GM19043 (cell line): ENCODE data around the gene SLIT1.

Experiments
- ATAC-seq: cut with Tn5 transposase; IDR thresholded peaks from one replicate; pipeline ENCODE4 v1.9.1; 2021; ENCODE audit warnings: low read depth; ENCODE audit not compliant: unreplicated experiment

Gene SLIT1

DNA sequence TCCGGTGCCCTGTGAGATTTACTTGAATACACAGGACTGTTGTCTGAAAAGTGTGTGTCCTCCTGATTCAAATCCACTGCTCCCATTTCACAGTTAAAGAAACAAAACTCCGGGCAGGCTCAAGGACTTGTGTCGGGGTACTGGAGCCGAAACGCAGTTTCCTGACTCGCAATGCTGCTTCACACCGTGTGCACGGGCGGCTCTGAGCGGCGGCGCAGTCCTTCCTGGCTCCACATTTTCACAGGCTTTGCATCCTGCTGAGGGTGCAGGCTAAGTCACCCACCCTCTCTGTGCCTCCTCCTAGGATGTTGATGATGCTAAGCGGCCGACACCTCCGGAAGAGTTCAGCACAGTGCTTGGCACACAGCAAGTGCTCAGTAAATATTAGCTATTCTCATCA, 65.4 kb downstream of the SLIT1 start:
- no peak for ATAC-seq

DNA sequence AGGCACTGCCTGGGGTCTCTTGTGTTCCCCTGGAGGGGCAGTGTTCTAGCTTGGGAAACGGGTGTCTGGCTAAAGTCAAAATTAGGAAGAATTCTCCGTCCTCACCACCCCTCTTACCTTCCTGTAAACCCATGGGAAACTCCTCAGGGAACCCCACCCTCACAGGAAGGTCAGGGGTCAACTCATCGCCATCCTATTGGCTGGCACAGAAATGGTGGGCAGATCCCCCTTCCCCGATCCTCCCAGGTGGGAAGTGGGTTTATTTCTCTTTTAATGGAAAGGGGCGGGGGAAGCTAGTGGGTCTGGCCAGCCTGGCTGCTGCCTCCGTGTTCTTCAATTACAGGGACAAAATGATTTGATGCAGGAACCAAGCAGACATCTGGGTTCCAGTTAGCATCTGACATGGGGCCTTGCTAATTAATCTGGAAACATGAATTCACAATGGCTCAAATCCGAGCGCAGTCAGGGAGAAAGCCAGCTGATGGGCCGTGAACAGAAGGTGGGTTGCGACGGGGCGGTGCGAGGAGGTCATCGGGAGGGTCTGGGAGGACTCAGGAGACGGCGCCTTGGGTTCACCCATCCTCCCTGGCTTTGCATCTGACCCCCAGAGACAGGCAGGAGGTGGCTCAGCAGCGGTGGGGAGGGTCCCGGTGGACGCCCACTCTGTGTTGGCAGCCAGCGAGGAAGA, 66.6 kb downstream of the SLIT1 start:
- ATAC-seq = no peak

DNA sequence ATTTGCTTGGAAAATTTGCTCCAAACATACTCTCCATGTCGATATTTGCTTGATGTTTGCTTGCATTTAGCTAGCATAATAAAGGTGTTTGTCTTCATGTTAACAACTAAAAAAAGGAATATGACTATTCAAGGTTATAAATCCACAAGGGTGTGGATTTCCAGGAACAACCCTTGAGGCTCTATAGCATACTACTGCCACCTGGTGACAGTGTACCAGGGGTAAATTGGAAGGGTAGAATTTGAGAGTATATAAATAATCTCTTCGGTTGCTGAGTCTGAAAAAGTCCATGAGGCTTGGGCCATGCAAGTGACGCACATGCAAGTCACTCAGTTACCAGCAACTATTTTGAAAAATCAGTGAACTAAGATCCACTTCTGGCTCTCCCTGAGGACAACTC, 68.4 kb downstream of the SLIT1 start:
- no peak for ATAC-seq

DNA sequence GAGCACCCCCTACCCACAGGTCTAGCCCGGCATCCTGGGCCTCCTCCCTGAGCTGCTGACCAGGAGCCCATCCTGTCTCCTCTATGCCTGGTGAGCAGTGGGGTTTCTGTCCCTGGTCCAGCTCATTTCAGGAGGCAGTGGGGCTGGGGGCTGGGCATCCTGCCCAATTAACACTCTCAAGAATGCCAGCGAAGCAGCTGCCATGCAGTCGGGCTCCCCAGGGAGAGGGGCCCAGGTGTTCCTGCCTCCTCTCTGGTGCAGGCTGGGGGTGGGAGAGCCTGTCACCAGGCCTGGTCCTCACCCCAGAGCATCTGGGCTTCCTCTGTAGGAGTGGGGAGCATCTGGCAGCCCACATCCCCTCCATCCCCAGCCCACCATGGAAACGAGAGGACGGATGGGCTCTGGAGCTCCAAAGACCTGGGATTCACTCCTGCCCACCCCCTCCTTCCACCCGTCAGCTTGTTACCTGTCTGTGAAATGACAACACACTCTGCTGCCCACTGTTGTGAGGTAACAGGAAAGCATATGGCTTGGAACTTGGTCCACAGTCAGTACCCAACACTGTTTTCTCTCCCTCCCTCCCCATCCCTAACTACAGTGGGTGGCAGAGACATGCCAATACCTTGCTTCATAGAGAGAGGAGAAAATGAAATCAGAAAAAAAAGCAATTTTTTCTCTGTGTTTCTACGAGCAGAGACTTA, 69.1 kb downstream of the SLIT1 start:
- ATAC-seq = no peak

DNA sequence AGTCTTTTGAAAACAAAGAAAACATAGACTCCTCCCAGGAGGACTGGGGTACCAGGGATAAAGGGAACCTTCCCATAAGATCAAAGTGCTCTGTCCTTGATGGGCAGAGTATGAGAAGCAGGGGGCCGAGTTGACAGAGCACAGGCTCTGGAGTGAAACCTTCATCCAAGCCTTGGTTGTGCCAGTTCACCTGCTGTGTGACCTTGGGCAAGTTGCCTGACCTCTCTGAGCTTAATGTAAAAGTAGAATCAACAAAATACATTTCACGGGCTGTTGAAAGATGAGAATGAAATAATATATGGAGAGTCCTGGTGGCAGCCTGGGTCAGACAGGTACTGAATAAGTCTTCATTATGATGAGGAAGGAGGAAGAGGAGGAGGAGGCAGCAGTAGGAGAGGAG, 69.9 kb downstream of the SLIT1 start:
- ATAC-seq = no peak

DNA sequence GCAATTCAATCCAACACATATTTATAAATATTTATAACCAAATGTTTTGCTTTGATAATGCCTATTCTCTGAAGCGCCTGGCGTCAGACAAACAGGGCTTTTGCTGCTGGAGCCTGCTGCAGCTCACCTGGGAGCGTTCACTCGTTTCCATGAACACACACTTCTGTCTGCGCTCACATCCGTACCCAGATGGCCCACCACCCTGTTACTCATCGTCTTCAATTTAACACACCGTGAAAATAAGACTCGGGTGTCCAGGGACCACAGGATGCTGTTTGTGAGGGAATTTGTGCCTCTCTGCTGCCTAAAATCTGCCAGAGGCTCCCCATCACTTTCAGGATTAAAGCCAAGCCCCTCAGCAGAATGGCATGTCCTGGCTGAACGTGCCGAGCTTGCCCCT, 74.1 kb downstream of the SLIT1 start:
- no peak for ATAC-seq

DNA sequence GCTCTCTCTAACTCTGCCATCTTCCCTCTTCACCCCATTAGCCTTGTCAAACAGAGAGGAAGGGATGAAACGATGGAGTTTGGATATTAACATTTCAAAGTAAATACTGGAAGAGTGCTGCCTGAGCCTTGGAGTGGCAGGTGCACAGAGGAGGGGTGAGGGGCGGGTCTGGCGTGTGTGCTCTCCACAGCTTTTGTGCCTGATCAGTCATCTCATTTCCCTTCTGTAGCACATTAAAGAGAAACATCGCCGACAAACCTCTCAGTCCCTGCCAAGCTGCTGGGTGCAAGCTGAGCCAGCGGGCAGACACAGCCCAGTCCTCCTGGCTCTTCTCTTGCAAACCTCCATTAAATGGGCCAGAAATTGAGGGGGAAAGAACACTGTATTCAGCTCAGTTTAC, 76.2 kb downstream of the SLIT1 start:
- ATAC-seq = no peak

DNA sequence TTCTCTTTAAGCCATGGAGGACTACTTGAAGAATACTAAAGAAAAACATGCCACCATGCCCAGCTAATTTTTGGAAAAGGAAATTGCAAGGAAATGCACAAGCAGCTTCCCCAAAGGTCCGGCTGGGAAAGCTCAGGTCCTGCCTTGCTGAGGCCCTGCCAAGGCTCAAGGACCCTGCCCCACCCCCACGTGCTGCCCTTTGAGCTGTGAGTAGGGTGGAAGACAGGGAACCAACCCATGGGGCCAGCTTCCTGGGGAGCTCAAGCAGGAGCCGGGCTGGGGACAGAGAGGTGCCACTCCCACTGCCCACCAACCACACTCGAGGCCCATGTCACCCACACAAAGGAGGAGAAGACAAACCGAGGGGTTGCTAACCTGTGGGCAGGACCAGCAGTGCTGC, 78.2 kb downstream of the SLIT1 start:
- no peak for ATAC-seq

DNA sequence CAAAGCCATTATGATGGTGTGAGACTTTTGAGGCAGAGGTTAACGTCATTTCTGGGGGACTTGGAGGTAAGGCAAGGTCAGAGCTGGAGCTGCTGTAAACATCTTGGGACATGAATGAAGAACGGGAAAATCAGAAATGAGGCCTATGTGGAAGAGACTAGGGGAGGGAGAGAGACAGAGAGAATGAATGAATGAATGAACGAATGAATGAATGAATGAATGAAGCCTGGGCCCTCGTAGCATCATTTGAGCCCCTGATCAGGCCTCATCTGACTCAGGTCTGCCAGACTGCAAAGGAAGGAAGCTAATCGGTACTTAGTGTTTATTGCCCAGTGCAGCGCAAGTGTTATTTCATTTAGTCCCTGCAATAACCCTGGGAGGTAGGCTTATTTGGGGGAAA, 79.6 kb downstream of the SLIT1 start:
- ATAC-seq = no peak

DNA sequence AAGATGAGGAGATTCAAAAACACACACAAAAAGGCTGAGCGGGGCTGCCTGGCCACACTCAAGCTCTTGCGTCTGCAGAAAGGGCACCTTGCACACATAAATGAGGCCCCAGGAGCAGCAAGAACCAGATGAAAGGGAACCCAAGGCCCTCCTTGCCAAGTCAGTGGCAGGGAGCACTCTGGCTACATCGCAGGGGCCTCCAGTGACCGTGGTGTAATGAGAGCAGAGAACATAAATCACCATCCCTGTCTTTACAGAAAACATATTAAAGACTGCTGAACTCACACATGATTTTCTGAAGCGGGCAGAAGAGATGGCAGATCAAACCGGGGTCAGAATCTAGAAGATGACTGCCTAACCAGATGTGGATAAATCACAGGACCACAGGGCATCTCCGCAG, 80.5 kb downstream of the SLIT1 start:
- ATAC-seq = no peak

DNA sequence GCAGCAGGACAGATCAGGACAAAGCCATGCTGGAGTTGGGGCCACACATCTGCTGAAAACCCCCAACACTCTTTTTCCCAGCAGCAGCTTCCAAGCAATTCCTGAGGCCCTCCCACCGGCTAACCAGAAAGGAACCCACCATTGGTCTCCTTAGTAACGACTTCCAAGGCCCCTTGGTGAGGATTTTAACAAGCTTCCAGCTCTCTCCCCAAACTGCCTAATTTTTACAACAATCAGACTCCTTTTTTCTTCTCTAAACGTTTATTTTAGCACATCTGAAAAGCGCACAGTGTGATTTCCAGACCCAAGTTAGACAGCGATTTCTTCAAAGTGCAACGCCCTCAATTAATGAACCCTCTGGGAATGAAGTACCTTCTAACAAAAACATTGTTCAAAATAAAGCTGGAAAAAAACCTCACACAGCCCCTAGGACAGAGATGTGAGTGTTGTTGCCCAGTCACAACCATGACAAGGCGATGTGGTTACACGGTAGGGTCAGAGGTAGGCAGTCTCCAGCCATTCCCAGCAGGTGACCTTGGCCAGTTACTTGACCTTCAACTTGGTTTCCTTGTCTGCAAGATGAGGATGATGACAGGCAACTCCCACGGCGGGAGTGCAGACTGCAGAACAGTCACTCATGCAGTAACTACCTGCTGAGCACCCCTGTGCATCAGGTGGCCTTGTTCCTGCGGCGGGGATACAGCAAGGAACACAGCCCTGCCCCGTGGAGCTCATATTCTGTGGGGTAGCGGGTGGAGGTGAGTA, 82.3 kb downstream of the SLIT1 start:
- ATAC-seq = no peak

DNA sequence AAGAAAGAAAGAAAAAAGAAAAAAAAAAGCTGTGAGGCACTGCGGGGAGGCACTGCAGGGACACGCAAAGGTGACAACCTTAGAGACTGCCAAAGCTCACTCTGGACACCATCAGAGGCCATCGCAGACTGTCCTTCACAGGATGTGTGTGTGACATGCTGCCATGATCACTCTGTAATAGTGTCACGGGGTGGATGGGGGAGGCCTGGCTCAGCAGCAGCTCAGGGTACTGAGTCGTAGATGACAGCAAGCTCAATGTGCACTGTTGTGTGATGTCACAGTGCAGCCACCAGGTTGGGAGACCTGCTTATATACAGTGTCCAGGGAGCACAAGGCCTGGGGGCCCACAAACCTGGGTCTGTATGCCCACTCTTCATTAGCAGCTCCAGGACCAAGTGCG, 83.3 kb downstream of the SLIT1 start:
- ATAC-seq = no peak

DNA sequence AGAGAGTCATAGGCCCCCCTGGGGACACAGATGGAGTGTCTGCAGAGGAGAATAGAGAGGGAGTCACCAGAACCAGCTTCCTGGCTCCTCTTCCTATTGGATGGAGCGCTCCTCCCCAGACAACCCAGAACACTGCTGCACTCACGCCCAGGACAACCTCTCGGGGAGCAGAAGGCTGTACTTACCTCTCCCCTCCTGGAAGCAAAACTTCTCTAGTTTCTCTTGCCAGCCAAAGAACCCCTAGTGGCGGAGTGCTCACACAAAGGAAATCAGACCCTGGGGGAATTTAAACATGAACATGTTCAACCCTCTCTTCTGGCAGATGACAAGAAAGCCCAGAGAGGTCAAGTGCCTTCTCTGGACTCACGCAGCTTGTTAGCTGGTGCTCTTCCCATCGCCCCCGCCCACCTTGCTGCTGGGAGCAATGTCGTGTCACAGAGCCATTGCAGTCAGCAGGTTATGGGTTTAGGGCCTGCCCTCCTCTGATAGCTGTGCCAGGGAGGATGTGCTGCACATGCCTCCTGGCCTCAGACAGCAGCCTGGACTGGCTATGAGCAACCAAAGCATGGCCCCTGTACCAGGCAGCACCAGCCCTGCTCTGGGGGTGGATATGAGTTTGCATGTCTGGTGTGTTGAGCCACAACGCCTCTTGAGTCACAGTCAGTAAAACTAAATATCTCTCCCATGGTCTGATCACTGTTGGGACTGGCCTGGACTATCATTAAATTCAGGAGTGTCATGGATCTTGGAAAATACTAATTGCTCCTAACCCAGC, 84.4 kb downstream of the SLIT1 start:
- ATAC-seq = no peak

DNA sequence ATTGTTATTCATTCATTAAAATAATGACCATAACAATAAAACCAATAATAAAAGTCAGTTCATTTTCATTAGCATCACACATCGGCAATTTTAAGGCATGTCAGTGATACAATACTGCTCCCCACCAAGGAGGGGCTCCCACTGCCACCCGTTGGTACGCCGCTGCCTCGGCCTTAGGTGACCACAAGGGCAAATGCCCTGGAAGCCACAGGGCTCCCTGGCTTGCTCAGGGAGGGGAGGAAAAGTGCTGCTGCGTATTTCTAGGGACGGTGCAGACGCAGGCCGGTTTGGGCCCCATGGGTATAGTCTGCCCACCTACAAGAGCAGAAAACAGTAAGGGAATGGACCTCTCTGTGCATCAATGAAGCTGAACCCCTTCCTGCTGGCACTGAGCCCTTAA, 85.1 kb downstream of the SLIT1 start:
- ATAC-seq = no peak

DNA sequence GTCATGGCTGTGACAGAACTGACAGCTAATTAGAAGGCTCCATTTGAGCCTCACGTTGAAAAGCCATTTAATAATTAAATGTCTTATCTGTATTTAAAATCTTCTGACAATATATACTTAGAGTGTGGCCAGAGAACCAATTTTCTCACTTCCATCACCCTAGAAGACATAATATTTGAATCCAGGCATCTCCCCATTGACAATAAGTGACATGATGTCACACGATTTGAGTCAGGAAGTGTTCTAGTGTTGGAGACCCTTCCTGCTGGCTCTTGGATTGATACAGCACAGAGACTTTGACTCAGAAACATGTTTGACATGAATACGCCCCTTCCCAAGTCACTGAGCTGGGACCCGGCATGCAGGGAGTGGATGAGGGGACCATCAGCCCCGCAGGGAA, 85.9 kb downstream of the SLIT1 start:
- no peak for ATAC-seq

DNA sequence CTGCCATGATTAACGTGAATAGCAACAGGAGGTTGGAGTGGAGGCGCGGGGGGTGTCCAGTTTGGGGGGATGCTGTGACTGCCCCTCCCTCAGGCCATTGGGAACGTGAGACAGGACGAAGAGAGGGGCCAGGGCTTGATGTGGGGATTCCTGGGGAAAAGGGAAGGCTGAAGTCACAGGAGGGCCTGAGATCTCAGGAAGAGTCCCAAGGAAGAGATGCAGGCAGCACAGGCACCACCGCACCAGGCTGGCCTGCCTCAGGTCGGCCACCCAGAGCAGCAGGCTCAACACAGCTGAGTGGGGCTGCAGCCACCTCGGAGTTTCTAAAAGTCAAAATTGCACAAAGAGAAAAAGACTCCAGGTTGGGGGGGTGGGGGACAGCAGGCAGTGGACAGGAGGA, 86.7 kb downstream of the SLIT1 start:
- no peak for ATAC-seq

DNA sequence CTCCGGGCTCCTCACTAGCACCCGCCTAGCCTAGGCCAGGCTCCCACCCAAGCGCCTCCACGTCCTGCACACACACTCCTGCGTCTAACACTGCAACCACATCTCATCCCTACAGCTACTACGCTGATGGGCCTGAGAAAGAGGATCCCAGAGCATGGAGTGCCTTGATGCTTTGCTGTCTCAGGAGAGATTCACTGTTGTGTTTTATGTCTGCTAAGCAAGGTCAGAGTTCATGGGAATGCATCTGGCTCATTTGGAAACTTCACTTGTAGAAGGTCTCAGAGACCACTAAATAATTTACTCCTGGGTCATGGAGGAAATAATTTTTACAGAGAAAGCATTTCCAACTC, 88.7 kb downstream of the SLIT1 start:
- no peak for ATAC-seq

DNA sequence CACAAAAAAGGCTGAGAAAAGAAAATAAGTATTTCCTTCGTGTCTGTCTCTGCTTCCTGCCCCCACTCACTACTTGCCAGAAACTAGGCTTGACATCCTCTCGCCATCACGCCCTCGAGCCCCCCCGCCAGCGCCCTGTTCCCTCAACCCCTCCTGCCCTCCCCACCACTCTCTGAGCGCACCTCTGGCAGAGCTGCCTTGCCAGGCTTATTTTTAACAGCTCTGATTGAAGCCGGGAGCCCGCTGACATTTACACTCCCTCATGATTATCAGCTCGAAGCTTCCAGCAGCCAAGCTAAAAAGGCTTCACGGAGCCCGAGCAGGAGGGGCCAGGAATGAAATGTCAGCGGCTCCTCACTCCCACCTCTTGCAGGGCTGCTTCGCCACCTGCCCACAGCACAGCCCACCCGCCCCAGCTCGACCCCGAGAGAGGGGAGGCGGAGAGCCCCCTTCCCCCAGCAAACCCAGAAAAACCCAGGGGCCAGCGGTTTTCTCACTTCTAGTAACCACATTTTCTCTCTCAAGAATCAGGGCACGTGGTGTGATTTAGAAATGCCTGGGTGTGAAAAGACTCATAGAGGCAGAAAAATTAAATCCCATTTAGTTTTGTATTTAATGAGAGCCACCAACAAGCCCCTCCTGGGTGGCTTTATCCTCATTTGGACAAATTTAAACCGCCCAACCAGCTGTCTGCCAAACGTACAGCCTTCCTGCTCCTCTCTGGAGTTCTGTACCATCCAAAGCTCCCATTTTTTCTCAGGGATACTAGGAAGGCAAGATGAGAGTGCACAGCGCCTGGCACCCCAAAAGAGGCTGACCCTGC, 89.3 kb downstream of the SLIT1 start:
- ATAC-seq = no peak

DNA sequence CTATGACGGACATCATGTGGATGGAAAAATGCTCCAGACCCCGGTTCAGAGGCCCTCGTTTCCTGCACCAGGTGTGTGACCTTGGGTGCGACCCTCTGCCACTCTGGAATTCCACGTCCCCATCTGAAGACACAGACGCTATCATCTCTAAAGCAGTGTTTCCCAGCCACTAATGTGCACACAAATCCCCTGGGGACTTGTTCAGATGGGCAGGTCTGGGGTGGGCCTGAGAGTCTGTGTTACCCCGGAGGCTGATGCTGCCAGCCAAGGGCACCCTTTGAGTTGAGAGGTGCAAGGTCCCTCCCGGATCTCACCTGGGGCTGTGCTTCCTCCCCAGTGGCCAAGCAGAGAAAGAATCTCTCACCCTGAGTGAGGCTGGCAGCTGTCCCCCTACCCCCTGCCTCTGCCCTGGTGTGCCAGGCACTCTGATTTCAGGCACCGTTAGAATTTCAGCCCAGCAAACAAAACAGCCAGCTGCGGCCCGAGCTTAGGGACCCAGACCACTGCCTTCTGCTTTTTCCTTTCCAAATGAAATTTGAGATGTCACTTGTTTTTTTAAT, 90.0 kb downstream of the SLIT1 start:
- no peak for ATAC-seq

DNA sequence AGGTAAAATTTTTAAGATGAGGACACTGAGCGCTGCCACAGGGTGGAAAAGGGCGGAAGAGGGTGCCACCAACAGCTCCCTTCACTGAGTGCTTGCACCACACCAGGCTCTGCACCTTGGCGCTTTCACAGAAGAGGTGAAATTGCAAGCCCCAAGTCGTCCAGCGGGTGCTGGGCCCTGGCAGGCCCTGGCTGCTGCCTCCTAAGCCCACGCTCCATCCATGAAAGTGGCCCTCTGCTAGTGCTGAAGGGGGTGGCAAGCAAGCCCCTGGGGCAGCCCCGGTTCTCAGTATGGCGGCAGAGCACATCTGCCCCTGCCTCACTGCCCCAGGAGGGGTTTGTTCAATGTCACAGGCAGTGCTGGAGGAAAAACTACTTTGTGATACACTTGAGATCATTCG, 95.1 kb downstream of the SLIT1 start:
- no peak for ATAC-seq
